OCI-LY7 (cell line): ENCODE measurements around the gene PDZRN3.

Source experiments
- EZH2phosphoT487 ChIP-seq: fragments of 200-600 bp; sonication (generic); IDR thresholded peaks from 2 replicates; pipeline ENCODE4 v1.6.1; 2018; ENCODE audit warnings: low read depth, borderline replicate concordance, mild to moderate bottlenecking, mixed run types, antibody characterized with exemption, low read length, moderate library complexity, mixed read lengths
- TF ChIP-seq, protein P1 (sequence below): fragments of 200-600 bp; sonication (generic); conservative IDR thresholded peaks from 2 replicates; pipeline ENCODE4 v1.5.1; 2014; ENCODE audit warnings: mild to moderate bottlenecking, antibody characterized with exemption, low read length, moderate library complexity, mixed read lengths

DNA sequence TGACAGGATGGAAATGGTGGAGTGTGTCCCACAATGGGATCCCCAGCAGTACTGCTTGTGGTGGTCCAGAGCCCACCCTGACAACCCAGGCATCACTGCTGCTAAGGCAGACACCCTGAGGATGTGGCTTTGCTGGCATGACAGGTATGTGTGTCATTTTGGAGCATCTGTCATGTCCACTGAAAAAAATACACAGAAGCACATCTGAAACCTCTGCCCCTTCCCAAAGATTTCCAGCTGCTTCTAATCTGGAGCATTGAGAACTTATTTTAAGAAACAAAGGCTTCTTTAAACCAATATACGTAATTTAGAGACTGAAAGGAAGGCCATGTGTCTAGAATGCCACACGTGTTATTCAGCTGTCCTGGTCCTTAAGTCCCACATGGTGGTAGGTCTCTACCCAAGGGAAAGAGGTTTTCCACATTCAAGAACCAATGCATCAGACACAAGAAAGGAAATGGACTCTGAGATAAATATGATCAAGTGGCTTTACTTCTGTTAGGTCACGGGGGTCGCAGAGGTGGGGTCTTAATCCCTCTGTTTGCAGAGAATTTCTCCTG, 88.3 kb downstream of the PDZRN3 start:
- TF ChIP-seq, protein P1, sequence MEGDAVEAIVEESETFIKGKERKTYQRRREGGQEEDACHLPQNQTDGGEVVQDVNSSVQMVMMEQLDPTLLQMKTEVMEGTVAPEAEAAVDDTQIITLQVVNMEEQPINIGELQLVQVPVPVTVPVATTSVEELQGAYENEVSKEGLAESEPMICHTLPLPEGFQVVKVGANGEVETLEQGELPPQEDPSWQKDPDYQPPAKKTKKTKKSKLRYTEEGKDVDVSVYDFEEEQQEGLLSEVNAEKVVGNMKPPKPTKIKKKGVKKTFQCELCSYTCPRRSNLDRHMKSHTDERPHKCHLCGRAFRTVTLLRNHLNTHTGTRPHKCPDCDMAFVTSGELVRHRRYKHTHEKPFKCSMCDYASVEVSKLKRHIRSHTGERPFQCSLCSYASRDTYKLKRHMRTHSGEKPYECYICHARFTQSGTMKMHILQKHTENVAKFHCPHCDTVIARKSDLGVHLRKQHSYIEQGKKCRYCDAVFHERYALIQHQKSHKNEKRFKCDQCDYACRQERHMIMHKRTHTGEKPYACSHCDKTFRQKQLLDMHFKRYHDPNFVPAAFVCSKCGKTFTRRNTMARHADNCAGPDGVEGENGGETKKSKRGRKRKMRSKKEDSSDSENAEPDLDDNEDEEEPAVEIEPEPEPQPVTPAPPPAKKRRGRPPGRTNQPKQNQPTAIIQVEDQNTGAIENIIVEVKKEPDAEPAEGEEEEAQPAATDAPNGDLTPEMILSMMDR, result no peak
- TF ChIP-seq EZH2phosphoT487, result no peak
